Amygdala (tissue), 56 donors: ENCODE measurements around the gene NTRK2.

Source experiments
- DNase-seq, 56 donors: peaks; one replicate each; lab custom pipeline; 2025; lab: John Stamatoyannopoulos, UW

Gene NTRK2

GRCh38 chr9:84811072-84811750, 141.7 kb downstream of the NTRK2 start:
- DNase-seq = no peak

- no peak for DNase-seq
Measured at GRCh38 chr9:84811751-84812074, 142.2 kb downstream of the NTRK2 start.

- no peak for DNase-seq
Measured at GRCh38 chr9:84812355-84812754, 142.8 kb downstream of the NTRK2 start.

GRCh38 chr9:84812847-84813246, 143.3 kb downstream of the NTRK2 start:
- DNase-seq = no peak

GRCh38 chr9:84815554-84815953, 146.0 kb downstream of the NTRK2 start:
- no peak for DNase-seq

GRCh38 chr9:84817038-84817437, 147.5 kb downstream of the NTRK2 start:
- DNase-seq = no peak

- DNase-seq = no peak
Measured at GRCh38 chr9:84818791-84819190, 149.3 kb downstream of the NTRK2 start.

GRCh38 chr9:84819491-84819991, 150.0 kb downstream of the NTRK2 start:
- no peak for DNase-seq

- DNase-seq = no peak
Measured at GRCh38 chr9:84821431-84821830, 151.9 kb downstream of the NTRK2 start.

GRCh38 chr9:84822589-84823233, 153.2 kb downstream of the NTRK2 start:
- DNase-seq = no peak

GRCh38 chr9:84823421-84824271, 154.1 kb downstream of the NTRK2 start:
- DNase-seq = no peak

GRCh38 chr9:84827216-84827765, 157.8 kb downstream of the NTRK2 start:
- no peak for DNase-seq

GRCh38 chr9:84828046-84828445, 158.5 kb downstream of the NTRK2 start:
- DNase-seq = no peak

GRCh38 chr9:84829471-84829870, 159.9 kb downstream of the NTRK2 start:
- no peak for DNase-seq

- DNase-seq = no peak
Measured at GRCh38 chr9:84829997-84830696, 160.6 kb downstream of the NTRK2 start.

GRCh38 chr9:84831377-84831776, 161.8 kb downstream of the NTRK2 start:
- DNase-seq = no peak

- DNase-seq = no peak
Measured at GRCh38 chr9:84832453-84832852, 162.9 kb downstream of the NTRK2 start.

GRCh38 chr9:84834426-84834825, 164.9 kb downstream of the NTRK2 start:
- DNase-seq = no peak

- DNase-seq = no peak
Measured at GRCh38 chr9:84835745-84836144, 166.2 kb downstream of the NTRK2 start.

GRCh38 chr9:84838879-84839278, 169.3 kb downstream of the NTRK2 start:
- no peak for DNase-seq
